Measurements from ENCODE around the gene C2CD4C.

DNA sequence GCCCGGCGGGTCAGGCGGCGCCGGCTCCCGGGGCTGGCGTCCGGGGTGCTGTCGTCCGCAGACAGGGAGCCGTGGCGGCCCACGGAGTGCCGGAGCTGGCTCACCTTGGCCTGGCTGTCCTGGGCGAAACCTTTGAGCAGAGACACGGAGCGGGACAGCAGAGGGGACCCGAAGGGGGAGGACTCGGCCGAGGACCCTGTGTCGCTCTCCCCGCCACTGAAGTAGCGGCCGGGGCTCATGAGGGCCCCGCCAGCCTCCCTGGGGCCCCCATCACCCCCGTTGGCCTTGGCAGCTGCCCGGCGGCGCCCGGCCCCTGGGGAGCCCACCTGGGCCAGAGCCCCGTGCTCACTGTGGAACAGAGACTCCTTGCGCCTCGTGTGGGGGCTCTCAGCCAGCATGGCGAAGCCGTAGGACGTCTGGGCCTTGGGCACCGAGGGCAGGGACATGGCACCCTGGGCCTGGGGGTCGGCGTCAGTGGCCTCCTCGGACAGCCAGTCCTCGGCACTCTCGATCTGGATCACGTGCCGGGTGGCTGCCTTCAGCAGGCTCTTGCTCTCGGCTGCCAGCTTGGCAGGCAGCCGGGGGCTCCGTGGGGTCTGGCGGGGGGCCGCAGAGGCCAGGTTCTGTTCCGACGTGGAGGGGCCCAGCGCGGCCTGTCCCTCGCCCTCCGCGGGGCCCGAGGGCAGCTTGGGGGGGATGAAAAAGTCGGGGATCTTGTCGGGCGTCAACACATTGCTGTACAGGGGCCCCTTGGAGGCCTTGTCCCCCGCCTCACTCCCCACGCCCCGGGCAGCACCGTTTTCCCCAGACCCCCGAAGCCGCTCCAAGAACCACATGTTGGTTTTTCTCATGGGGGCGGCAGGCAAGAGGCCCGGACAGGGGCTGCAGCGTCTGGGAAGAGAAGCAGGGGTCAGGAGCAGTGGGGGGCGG lies 1.2 kb downstream of the C2CD4C start:
- TF ChIP-seq, protein P1, sequence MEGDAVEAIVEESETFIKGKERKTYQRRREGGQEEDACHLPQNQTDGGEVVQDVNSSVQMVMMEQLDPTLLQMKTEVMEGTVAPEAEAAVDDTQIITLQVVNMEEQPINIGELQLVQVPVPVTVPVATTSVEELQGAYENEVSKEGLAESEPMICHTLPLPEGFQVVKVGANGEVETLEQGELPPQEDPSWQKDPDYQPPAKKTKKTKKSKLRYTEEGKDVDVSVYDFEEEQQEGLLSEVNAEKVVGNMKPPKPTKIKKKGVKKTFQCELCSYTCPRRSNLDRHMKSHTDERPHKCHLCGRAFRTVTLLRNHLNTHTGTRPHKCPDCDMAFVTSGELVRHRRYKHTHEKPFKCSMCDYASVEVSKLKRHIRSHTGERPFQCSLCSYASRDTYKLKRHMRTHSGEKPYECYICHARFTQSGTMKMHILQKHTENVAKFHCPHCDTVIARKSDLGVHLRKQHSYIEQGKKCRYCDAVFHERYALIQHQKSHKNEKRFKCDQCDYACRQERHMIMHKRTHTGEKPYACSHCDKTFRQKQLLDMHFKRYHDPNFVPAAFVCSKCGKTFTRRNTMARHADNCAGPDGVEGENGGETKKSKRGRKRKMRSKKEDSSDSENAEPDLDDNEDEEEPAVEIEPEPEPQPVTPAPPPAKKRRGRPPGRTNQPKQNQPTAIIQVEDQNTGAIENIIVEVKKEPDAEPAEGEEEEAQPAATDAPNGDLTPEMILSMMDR (IDR thresholded peaks at IDR 0.05), result no peak
- TF ChIP-seq POLR2A (IDR thresholded peaks at IDR 0.05), result no peak
